Bronchial epithelial cell (primary cell): ENCODE results near the gene FSIP1. TPM values are rescaled to one million over a fixed set of nuclear protein-coding genes. Genes with fewer than 3 reads are reported as not detected.

ENCODE experiments used
- DNase-seq: peaks from one replicate; pipeline ENCODE4 v3.0.0-alpha.2; 2010; ENCODE audit warnings: low read depth
- FAIRE-seq: peaks from 2 replicates; lab custom pipeline; 2011; peaks lifted over from hg19 to GRCh38; lab: Jason Lieb, UNC
- H3K27me3 ChIP-seq: 2 replicates; pipeline ENCODE4 v1.5.1; 2011; ENCODE audit warnings: low read length; ENCODE audit not compliant: control insufficient read depth, insufficient read depth
- H3K36me3 ChIP-seq: 2 replicates; pipeline ENCODE4 v1.5.1; 2011; ENCODE audit warnings: low read length; ENCODE audit not compliant: control insufficient read depth, insufficient read depth
- H3K4me3 ChIP-seq: 2 replicates; pipeline ENCODE4 v1.5.1; 2011; ENCODE audit warnings: mild to moderate bottlenecking, low read depth, low read length, control low read depth
- CTCF ChIP-seq: IDR thresholded peaks from 2 replicates; pipeline ENCODE4 v1.5.1; 2011; ENCODE audit warnings: mild to moderate bottlenecking, moderate library complexity, low read length, control low read depth, inconsistent platforms; ENCODE audit not compliant: insufficient read depth, severe bottlenecking
- total RNA-seq: library from RNA; depleted of rRNA; stranded (reverse); fragments of >200 nt; gene quantifications from 2 replicates; pipeline ENCODE4 v1.2.1, GENCODE V29; 2014

The FSIP1 gene
- total RNA-seq, 1 donor from 2014 or later = 9.5 TPM

GRCh38 chr15:39649757-39650156 lies 132.9 kb downstream of the FSIP1 start:
- Histone ChIP-seq H3K36me3 (no peaks in the 10 kb centered on the region), H3K4me3 (no peak overlapping the region), H3K27me3 (no peaks in the 10 kb centered on the region)
- DNase-seq = no peak
- no peak for FAIRE-seq
- no peak for TF ChIP-seq CTCF

GRCh38 chr15:39646425-39646824 lies 136.2 kb downstream of the FSIP1 start:
- Histone ChIP-seq H3K36me3 (no peaks in the 10 kb centered on the region), H3K4me3 (no peak overlapping the region), H3K27me3 (no peaks in the 10 kb centered on the region)
- TF ChIP-seq CTCF = no peak
- FAIRE-seq (no peak), DNase-seq (no peak)

- FAIRE-seq = peak; percentile 52
- H3K4me3 ChIP-seq = no peak overlapping the region
Observed at GRCh38 chr15:39645976-39646257, 136.7 kb downstream of the FSIP1 start.

GRCh38 chr15:39645138-39645975 lies 137.3 kb downstream of the FSIP1 start:
- DNase-seq = no peak
- Histone ChIP-seq H3K36me3 (no peaks in the 10 kb centered on the region), H3K27me3 (no peaks in the 10 kb centered on the region), H3K4me3 (no peak overlapping the region)
- FAIRE-seq = no peak
- TF ChIP-seq CTCF = no peak

More at GRCh38 chr15:39645976-39646257, 136.7 kb downstream of the FSIP1 start:
- H3K36me3 ChIP-seq = no peaks in the 10 kb centered on the region
- DNase-seq = no peak
- no peaks in the 10 kb centered on the region for H3K27me3 ChIP-seq
- TF ChIP-seq CTCF = no peak

GRCh38 chr15:39644136-39644535 lies 138.5 kb downstream of the FSIP1 start:
- H3K4me3 ChIP-seq = no peak overlapping the region
- no peaks in the 10 kb centered on the region for H3K36me3 ChIP-seq
- no peak for DNase-seq
- no peak for TF ChIP-seq CTCF
- no peaks in the 10 kb centered on the region for H3K27me3 ChIP-seq
- FAIRE-seq = no peak

GRCh38 chr15:39643727-39644126 lies 138.9 kb downstream of the FSIP1 start:
- Histone ChIP-seq H3K4me3 (no peak overlapping the region), H3K36me3 (no peaks in the 10 kb centered on the region), H3K27me3 (no peaks in the 10 kb centered on the region)
- TF ChIP-seq CTCF = no peak
- DNase-seq (no peak), FAIRE-seq (no peak)
